Retinal pigment epithelial cell (primary cell): ENCODE measurements around the gene MVB12B.

Experiments used
- DNase-seq: peaks from one replicate; pipeline ENCODE4 v3.0.0-alpha.2; 2010; ENCODE audit warnings: low read depth
- H3K4me3 ChIP-seq: 2 replicates; pipeline ENCODE4 v1.5.1; 2011; ENCODE audit warnings: mild to moderate bottlenecking, low read length, control low read depth, moderate library complexity
- TF ChIP-seq, protein P1 (sequence below): conservative IDR thresholded peaks from 2 replicates; pipeline ENCODE4 v1.5.1; 2011; ENCODE audit warnings: low read depth, low read length, control low read depth, inconsistent platforms

The MVB12B gene

DNA sequence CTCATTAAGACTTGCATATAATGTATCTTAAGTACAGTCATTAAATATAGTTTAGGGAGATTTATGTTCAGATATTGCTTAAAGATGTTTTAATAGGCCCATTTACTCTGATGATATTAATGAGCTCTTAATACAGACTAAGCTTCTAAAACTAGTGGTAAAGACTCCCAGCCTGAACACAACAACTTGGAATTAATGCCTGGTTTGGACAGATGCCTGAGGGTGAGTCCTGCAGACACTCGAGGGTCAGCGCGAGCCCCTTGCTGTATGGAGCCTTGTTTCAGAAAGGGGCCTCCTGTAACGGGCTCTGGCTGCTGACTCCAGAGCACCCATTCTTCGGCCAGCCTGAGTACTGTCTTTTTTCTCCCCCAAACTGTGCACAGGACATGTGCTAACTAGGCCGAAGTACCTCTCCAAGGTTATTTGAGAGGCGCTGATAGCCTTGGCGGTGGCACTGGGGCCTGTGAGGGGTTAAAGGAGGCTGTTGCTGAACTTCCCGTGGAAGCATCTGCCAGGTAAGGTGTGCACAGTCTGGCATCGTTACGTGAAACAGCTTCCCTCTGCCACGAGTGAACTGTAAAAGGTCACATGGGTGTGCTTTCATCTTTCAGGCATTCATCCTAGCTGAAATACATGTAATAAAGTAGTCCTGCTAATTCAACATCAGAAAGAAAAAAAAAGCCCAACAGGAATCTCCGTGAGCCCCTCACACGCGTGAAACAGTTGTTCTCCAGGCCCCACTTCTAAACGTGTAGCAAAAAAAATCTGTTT is 113.4 kb downstream of the MVB12B start:
- no peak for DNase-seq
- TF ChIP-seq, protein P1, sequence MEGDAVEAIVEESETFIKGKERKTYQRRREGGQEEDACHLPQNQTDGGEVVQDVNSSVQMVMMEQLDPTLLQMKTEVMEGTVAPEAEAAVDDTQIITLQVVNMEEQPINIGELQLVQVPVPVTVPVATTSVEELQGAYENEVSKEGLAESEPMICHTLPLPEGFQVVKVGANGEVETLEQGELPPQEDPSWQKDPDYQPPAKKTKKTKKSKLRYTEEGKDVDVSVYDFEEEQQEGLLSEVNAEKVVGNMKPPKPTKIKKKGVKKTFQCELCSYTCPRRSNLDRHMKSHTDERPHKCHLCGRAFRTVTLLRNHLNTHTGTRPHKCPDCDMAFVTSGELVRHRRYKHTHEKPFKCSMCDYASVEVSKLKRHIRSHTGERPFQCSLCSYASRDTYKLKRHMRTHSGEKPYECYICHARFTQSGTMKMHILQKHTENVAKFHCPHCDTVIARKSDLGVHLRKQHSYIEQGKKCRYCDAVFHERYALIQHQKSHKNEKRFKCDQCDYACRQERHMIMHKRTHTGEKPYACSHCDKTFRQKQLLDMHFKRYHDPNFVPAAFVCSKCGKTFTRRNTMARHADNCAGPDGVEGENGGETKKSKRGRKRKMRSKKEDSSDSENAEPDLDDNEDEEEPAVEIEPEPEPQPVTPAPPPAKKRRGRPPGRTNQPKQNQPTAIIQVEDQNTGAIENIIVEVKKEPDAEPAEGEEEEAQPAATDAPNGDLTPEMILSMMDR = no peak
- H3K4me3 ChIP-seq = no peak overlapping the region

DNA sequence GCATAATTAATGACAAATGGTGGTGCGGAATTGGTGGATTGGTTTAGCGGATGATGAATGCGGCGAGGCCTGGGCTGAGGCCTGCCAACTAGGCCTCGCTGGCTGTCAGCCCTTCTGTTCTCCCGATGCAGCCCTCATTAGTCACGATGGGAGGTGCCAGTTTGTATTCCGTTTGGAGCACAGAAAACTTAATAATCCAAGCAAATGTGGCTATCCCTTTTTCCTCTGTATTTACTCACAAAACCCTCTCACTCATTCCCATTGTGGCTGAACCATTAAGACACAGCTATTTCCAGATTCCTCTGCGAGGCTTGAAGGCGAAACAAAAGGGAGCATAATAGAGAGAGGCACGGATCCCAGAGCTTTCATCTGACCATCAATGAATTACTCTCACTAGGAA is 114.3 kb downstream of the MVB12B start:
- DNase-seq = no peak
- TF ChIP-seq, protein P1 = no peak

DNA sequence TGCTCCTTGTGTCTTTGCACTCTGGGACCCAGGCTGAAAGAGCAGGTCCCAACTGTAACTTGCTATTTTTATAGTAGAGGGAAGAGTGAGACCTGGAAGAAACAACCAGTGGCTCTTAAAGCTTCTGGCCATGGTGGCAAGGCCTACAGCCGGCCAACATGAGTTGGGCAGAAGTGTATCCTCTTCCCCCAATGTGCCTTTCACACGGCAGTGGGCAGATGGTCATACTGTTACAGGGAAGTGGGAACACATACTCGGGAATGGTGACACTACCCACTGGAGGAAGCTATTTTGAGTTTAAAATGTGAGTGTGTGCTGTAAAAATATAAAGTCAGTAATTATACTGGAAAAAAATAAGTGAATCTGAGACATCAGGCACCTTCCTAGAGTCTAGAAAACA is 116.0 kb downstream of the MVB12B start:
- H3K4me3 ChIP-seq = no peak overlapping the region
- TF ChIP-seq, protein P1 = no peak
- no peak for DNase-seq

More for the DNA sequence above, 114.3 kb downstream of the MVB12B start:
- no peak overlapping the region for H3K4me3 ChIP-seq

DNA sequence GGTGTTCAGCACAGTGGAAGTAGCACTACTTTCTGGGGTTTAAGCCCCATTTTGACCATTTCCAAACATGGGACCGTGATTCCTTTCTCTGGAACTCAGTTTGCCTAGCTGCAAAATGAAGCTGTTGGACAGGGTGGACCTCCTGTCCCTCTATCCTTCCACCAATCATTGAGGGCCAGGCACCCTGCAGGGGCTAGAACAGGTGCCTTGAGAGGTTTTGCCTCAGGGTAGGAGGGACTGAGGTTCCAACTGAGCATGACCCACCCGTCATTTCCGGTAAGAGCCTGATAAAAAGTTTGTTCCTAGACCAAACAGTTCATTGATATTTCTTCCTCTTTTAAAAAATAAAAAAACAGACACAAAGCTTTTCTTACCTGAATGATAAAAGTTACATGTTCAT is 116.5 kb downstream of the MVB12B start:
- no peak overlapping the region for H3K4me3 ChIP-seq
- TF ChIP-seq, protein P1 = no peak
- no peak for DNase-seq

DNA sequence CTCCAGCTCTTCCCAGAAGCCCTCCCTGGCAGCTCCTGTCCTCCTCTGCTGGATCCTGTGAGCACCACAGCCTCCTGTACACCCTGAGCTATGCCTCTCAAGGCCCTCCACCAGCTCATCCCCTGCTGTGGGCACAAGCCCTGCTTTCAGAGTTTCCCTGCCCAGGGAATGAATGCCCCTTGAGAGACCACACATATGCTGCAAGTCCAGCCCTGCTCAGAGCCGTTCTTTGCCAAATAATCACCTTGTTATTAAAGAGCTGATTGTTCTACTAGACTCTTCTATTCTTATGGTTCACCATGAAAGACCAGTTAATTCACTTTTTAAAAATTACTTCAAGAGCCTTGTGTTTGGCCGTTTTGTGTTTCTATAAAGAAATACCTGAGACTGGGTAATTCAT is 121.5 kb downstream of the MVB12B start:
- H3K4me3 ChIP-seq = no peak overlapping the region
- TF ChIP-seq, protein P1 = no peak
- DNase-seq = no peak

DNA sequence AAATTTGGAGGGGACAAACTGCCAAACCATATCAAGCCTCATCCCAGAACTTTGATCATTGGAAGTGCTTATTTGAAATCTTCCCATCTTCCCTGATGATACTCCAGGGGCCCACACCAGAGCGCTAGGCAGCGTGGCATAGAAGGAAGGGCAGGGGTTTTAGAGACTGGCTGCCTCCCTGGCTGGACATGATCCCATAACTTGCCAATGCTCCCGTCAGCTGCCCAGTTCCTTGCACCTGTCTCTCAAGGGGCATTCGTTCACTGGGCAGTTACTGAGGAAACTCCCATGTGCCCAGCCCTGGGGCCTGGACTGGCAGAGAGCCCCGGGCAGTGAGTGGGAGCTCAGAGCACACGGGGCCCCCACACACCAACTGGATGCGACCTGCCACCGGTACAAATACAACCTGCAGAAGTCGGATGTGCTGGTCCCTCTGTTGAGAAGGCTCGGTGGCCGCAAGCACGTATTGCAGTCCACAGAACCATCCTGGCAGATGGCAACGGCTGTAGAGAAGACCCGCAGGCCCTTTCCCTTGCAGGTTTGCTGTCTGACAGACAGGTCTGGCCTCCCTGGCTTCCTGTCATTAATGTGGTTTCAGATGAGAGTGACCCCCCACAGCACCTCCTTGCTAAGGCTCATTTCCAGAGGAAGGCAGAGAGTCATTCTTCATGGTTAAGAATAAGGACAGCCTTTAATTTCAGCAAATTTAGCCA is 122.4 kb downstream of the MVB12B start:
- no peak overlapping the region for H3K4me3 ChIP-seq
- no peak for DNase-seq
- TF ChIP-seq, protein P1 = no peak
